NCI-H1417 (cell line): ENCODE results near the gene ANO1.
A peak's percentile ranks its signal among the peaks of the same experiment; 100 is the strongest.

ENCODE experiments used
- DNase-seq, 3 experiments: peaks; one replicate each; lab custom pipeline; 2025; lab: John Stamatoyannopoulos, UW

ANO1 gene

DNA sequence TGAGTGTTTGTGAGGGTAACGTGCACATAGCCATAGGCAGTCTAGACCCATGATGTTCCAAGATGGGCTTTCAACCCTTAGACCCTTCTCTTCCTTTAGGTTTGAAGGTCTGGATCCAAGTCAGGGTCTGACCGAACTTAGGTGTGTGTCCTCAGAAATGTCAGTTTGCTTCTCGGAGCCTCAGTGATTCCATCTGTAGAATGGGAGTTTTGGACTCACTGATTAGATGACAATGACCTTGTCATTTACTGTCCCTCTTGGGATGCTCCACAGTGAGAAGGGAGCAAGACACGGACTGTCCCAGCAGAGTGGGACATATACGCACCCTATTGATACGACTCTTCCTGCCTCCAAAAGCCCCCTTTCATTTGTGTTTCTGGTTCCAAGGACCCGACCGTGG is 37.7 kb downstream of the ANO1 start:
- DNase-seq: no peak

DNA sequence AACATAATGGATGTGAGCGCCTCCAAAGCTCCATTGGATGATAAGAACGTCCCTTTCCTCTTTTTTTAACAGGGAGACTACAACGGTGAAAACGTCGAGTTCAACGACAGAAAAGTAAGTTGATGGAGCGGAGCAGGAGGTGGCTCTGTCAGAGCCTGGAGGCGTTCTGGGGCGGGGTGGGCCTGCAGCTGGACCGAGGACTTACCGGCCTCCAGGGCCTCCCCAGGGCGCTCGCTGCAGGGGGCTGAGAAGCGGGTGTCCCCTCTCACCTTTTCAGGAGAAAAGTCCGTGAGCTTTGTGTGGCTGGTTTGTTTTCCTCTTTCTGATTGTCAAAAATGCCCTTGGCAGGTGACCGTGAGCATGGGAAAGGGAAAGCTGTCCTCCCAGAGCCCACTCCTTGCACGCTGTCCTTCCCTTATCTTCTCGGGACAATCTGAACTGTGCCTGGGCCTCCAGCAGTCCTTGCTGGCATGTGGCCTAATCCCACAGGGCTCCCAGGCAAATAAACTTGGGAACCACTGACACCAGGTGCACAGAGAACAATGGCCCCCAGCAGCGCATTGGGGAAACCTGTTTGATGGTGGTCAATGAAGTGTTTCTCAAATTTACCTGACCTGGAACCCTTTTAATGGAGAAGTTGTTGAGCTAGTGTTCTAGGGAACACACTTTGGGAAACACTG is 38.4 kb downstream of the ANO1 start:
- peak in 1 of 3 experiments; percentile 12 for DNase-seq

- no peak for DNase-seq
These were observed 39.5 kb downstream of the ANO1 start for GRCh38 chr11:70117567-70118145.

GRCh38 chr11:70118642-70119041 is 40.5 kb downstream of the ANO1 start:
- no peak for DNase-seq

DNA sequence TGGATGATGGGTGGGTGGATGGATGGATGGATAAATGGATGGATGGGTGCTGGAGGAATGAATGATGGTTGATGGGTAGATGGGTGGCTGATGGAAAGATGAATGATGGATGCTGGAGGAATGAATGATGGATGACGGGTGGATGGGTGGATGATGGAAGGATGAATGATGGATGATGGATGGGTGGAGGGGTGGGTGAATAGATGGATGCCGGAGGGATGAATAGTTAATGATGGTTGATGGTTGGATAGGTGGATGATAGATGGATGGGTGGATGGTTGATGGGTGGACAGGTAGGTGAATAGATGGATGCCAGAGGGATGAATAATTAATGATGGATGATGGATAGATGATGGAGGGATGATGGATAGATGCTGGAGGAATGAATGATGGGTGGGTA is 41.4 kb downstream of the ANO1 start:
- DNase-seq: no peak

- no peak for DNase-seq
These were observed 42.6 kb downstream of the ANO1 start for GRCh38 chr11:70120674-70121073.

GRCh38 chr11:70122490-70123198 is 44.5 kb downstream of the ANO1 start:
- peak in 2 of 3 experiments; percentile 27 to 42 for DNase-seq

DNA sequence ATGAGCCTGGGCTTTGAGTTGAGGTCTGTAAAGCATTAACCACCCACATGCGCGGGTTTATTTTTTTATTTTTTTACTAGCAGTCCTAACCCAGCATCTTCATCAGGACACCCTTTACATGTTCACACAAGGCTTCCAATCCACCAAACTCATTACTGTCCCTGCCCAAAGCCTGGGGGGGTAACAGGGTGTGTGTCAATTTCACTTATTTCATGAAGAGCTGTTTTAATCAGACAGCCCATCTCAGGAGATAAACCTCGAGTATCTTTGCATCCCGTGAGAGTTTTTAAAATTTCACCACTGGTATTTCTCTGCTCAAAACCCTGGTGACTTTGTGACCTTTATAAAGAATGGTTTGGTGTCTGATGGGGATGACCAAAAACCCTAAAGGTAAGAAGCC is 45.6 kb downstream of the ANO1 start:
- DNase-seq: no peak

DNA sequence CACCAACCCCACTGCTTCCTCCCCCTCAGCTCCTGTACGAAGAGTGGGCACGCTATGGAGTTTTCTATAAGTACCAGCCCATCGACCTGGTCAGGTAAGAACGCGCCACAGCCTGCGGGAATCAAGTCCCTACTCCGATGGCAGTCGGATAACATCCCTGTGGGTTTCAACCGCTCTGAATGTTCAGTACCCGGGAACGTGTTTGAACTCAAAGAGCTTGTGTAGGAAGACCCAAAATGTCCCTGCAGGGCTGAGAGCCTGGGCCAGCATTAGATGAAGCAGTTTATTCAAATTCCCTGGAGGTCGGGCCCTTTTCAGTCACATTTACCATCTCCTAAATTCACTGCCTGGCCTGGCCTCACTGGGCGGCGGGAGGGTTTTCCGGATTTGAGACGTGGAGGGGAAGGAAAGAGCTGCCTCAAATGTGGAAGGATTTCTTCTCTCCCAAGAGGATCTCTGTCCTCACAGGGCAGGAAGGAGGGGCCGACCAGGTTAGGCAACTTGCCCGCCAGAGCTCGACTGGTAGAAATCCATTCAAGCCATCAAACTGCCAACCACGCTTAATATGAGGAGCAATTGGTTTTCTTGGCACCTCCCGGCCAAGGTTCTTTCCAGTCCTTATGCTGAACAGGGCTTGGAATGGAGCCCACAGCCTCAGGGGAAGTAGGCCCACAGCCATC is 46.3 kb downstream of the ANO1 start:
- no peak for DNase-seq

- no peak for DNase-seq
These were observed 48.4 kb downstream of the ANO1 start for GRCh38 chr11:70126494-70126893.

GRCh38 chr11:70127653-70128434 is 49.7 kb downstream of the ANO1 start:
- no peak for DNase-seq

GRCh38 chr11:70128435-70128906 is 50.4 kb downstream of the ANO1 start:
- DNase-seq: peak in 2 of 3 experiments; percentile 56 to 74

- no peak for DNase-seq
These were observed 51.0 kb downstream of the ANO1 start for GRCh38 chr11:70129051-70129592.

- no peak for DNase-seq
These were observed 52.5 kb downstream of the ANO1 start for GRCh38 chr11:70130636-70131035.

GRCh38 chr11:70131606-70132190 is 53.6 kb downstream of the ANO1 start:
- DNase-seq: no peak

DNA sequence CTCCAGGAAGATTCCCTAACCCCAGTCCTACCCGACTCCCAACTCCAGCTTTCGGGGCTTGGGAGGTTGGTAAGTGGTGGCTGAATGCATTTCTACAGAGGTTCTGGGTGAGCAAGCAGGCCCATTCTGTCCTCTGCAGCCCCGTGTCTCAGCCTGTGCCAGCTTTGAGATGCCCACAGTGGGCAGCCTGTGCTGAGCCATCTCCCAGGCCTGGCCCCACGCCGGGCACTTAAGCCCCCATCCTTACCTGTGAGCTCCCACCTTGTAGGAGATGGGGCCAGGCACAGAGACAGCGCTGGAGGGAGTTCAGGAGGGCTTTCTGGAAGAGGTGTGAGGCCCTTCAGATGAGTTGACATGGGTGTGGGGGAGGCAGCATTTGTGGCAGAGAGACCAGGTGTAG is 54.5 kb downstream of the ANO1 start:
- DNase-seq: no peak

DNA sequence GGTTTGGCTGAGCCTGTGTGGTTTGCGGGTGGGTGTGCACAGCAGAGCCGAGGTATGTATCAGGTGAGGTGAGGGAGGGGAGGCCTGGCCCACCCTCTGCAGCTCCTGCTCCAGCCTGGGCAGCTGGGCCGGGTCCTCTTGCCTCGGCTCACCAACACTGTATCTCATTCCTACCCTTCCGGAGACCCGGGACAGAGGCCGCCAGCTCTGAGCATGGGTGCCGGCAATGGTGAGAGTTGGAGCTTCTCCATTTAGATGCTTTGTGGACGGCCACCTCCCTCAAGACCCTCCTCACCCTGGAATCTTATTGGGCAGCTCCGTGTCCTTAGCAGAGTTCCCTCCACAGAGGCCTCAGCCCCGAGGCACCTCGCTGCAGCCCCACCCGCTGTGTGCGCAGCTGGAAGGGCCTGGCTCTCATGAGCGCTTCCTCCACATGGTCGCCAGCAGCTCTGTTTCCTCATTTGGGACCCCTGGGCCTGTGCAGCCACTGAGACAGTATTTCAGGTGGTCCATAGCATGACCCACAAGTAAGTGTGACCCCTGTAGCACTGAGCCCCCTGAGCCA is 55.7 kb downstream of the ANO1 start:
- no peak for DNase-seq

- DNase-seq: no peak
These were observed 56.4 kb downstream of the ANO1 start for GRCh38 chr11:70134490-70134889.

GRCh38 chr11:70135142-70135541 is 57.0 kb downstream of the ANO1 start:
- peak in 1 of 3 experiments; percentile 44 for DNase-seq

GRCh38 chr11:70135625-70136059 is 57.5 kb downstream of the ANO1 start:
- peak in 1 of 3 experiments; percentile 54 for DNase-seq

GRCh38 chr11:70137383-70137782 is 59.3 kb downstream of the ANO1 start:
- DNase-seq: no peak
